MM.1S (cell line): ENCODE measurements around the gene CCDC71L.

Source experiments
- DNase-seq: peaks from one replicate; pipeline ENCODE4 v3.0.0-alpha.2; 2015
- H2AFZ ChIP-seq: fragments of 300-600 bp; sonication (generic); 2 replicates; pipeline ENCODE4 v1.6.0; 2016; ENCODE audit warnings: antibody characterized with exemption, low read length
- H3F3A ChIP-seq: fragments of 300-600 bp; sonication (generic); 2 replicates; pipeline ENCODE4 v1.6.1; 2016; ENCODE audit warnings: mild to moderate bottlenecking, antibody characterized with exemption, low read length, moderate library complexity, mixed read lengths; ENCODE audit not compliant: insufficient read depth
- H3K27ac ChIP-seq: fragments of 300-600 bp; sonication (generic); 2 replicates; pipeline ENCODE4 v1.5.1; 2016; ENCODE audit warnings: mild to moderate bottlenecking, low read length
- H3K27me3 ChIP-seq: fragments of 300-600 bp; sonication (generic); replicated peaks from 2 replicates; pipeline ENCODE4 v1.6.0; 2016; ENCODE audit warnings: low read length; ENCODE audit not compliant: insufficient read depth
- H3K36me3 ChIP-seq: fragments of 300-600 bp; sonication (generic); replicated peaks from 2 replicates; pipeline ENCODE4 v1.6.1; 2016; ENCODE audit warnings: mild to moderate bottlenecking, low read length, mixed read lengths; ENCODE audit not compliant: insufficient read depth
- H3K4me1 ChIP-seq: fragments of 300-600 bp; sonication (generic); 2 replicates; pipeline ENCODE4 v1.6.1; 2016; ENCODE audit warnings: low read length, mixed read lengths
- H3K4me2 ChIP-seq: fragments of 300-600 bp; sonication (generic); 2 replicates; pipeline ENCODE4 v1.6.0; 2016; ENCODE audit warnings: low read depth, low read length
- H3K4me3 ChIP-seq: fragments of 300-600 bp; sonication (generic); 2 replicates; pipeline ENCODE4 v1.5.1; 2016; ENCODE audit warnings: low read length, mixed read lengths
- H3K79me2 ChIP-seq: fragments of 300-600 bp; sonication (generic); 2 replicates; pipeline ENCODE4 v1.6.1; 2016; ENCODE audit warnings: mixed run types, low read length, mixed read lengths
- H3K9ac ChIP-seq: fragments of 300-600 bp; sonication (generic); 2 replicates; pipeline ENCODE4 v1.6.1; 2016; ENCODE audit warnings: low read length, mixed read lengths
- H3K9me2 ChIP-seq: fragments of 300-600 bp; sonication (generic); replicated peaks from 2 replicates; pipeline ENCODE4 v1.6.1; 2016; ENCODE audit warnings: mild to moderate bottlenecking, low read length, mixed read lengths; ENCODE audit not compliant: insufficient read depth
- H3K9me3 ChIP-seq: fragments of 300-600 bp; sonication (generic); replicated peaks from 2 replicates; pipeline ENCODE4 v1.6.1; 2016; ENCODE audit warnings: mild to moderate bottlenecking, low read length, mixed read lengths; ENCODE audit not compliant: insufficient read depth
- H4K20me1 ChIP-seq: fragments of 300-600 bp; sonication (generic); 2 replicates; pipeline ENCODE4 v1.6.1; 2016; ENCODE audit warnings: mild to moderate bottlenecking, low read length, moderate library complexity, mixed read lengths; ENCODE audit not compliant: insufficient read depth
- CTCF ChIP-seq: fragments of 300-600 bp; sonication (generic); IDR thresholded peaks from 2 replicates; pipeline ENCODE4 v1.5.1; 2016; ENCODE audit warnings: antibody characterized with exemption, low read length, mixed read lengths
- EZH2 ChIP-seq: fragments of 300-600 bp; sonication (generic); optimal IDR thresholded peaks from 2 replicates; pipeline ENCODE3; 2017; ENCODE audit warnings: low read depth, mild to moderate bottlenecking, antibody characterized with exemption, low read length, mixed read lengths
- EZH2phosphoT487 ChIP-seq: fragments of 300-600 bp; sonication (generic); IDR thresholded peaks from 2 replicates; pipeline ENCODE4 v1.6.1; 2018; ENCODE audit warnings: antibody characterized with exemption, low read length

Gene CCDC71L

GRCh38 chr7:106617860-106618259 lies 43.1 kb downstream of the CCDC71L start:
- TF ChIP-seq EZH2phosphoT487 = no peak
- no peak for TF ChIP-seq EZH2
- TF ChIP-seq CTCF = no peak
- Histone ChIP-seq H3K9ac (no peak overlapping the region), H3K4me2 (no peak overlapping the region), H3K27me3 (no peaks in the 10 kb centered on the region), H3K36me3 (no peaks in the 10 kb centered on the region), H3K4me3 (no peak overlapping the region), H4K20me1 (no peaks in the 10 kb centered on the region), H3K79me2 (no peaks in the 10 kb centered on the region), H3K9me2 (no peaks in the 10 kb centered on the region), H3K4me1 (no peaks in the 10 kb centered on the region), H2AFZ (no peak overlapping the region), H3F3A (no peaks in the 10 kb centered on the region), H3K27ac (no peak overlapping the region), H3K9me3 (no peaks in the 10 kb centered on the region)
- no peak for DNase-seq

GRCh38 chr7:106616708-106617051 lies 44.3 kb downstream of the CCDC71L start:
- Histone ChIP-seq H3K9me2 (no peaks in the 10 kb centered on the region), H3K79me2 (no peaks in the 10 kb centered on the region), H3K27me3 (no peaks in the 10 kb centered on the region), H3K9ac (no peak overlapping the region), H3K9me3 (no peaks in the 10 kb centered on the region), H3K27ac (no peak overlapping the region), H2AFZ (no peak overlapping the region), H3K4me2 (no peak overlapping the region), H3K4me1 (no peaks in the 10 kb centered on the region), H3K36me3 (no peaks in the 10 kb centered on the region), H3K4me3 (no peak overlapping the region), H3F3A (no peaks in the 10 kb centered on the region), H4K20me1 (no peaks in the 10 kb centered on the region)
- DNase-seq = no peak
- TF ChIP-seq CTCF (no peak), EZH2 (no peak), EZH2phosphoT487 (no peak)

- H3K27me3 ChIP-seq = no peaks in the 10 kb centered on the region
- H3K9ac ChIP-seq = no peak overlapping the region
- H4K20me1 ChIP-seq = no peaks in the 10 kb centered on the region
- H3K4me1 ChIP-seq = peaks cover 3% of the 10 kb centered on the region; the same call in 1 of the 2 replicates
- TF ChIP-seq EZH2phosphoT487 (no peak), CTCF (no peak), EZH2 (no peak)
- H3K9me2 ChIP-seq = no peaks in the 10 kb centered on the region
- H2AFZ ChIP-seq = no peak overlapping the region
- H3K79me2 ChIP-seq = no peaks in the 10 kb centered on the region
- no peak overlapping the region for H3K4me2 ChIP-seq
- no peak overlapping the region for H3K4me3 ChIP-seq
- no peaks in the 10 kb centered on the region for H3F3A ChIP-seq
- H3K9me3 ChIP-seq = no peaks in the 10 kb centered on the region
- H3K27ac ChIP-seq = no peak overlapping the region
- H3K36me3 ChIP-seq = no peaks in the 10 kb centered on the region
- no peak for DNase-seq
Measured at GRCh38 chr7:106615808-106616707, 44.9 kb downstream of the CCDC71L start.
